Heart right ventricle (tissue), 16 donors: ENCODE measurements around the gene HAPLN3. TPM values are rescaled to one million over a fixed set of nuclear protein-coding genes. Genes with fewer than 3 reads are reported as not detected.

Source experiments
- ATAC-seq, 8 donors: fragments of 200-7000 bp; cut with Tn5 transposase; one replicate each; pipeline ENCODE4 v1.9.1; 2020; ENCODE audit warnings: mild to moderate bottlenecking in 8 of 8, moderate library complexity in 8 of 8, moderate number of reproducible peaks in 1 of 8
- DNase-seq, 2 donors: peaks; one replicate each; pipeline ENCODE4 v3.0.0-alpha.2; 2020
- H3K27ac ChIP-seq, 10 donors: fragments of 200-600 bp; sonication (generic) in 2 of 10; one replicate each; pipeline versions ENCODE4 v1.5.0 to v1.8.0; 2020 to 2022; ENCODE audit warnings: mild to moderate bottlenecking in 3 of 10
- H3K27me3 ChIP-seq, 7 donors: fragments of 200-600 bp; one replicate each; pipeline ENCODE4 v1.8.0; 2021 to 2022; ENCODE audit warnings: mild to moderate bottlenecking in 2 of 7
- H3K36me3 ChIP-seq, 9 donors: fragments of 200-600 bp; sonication (generic) in 1 of 9; one replicate each; pipeline versions ENCODE4 v1.5.0 to v1.8.0; 2020 to 2022; ENCODE audit warnings: mild to moderate bottlenecking in 2 of 9
- H3K4me1 ChIP-seq, 9 donors: fragments of 200-600 bp; sonication (generic) in 1 of 9; one replicate each; pipeline versions ENCODE4 v1.5.0 to v1.8.0; 2020 to 2022; ENCODE audit warnings: mild to moderate bottlenecking in 4 of 9
- H3K4me3 ChIP-seq, 10 donors: fragments of 200-600 bp; sonication (generic) in 2 of 10; one replicate each; pipeline versions ENCODE4 v1.5.0 to v1.8.0; 2020 to 2022; ENCODE audit warnings: mild to moderate bottlenecking in 7 of 10, moderate library complexity in 2 of 10
- H3K9me3 ChIP-seq, 11 donors: fragments of 200-600 bp in 10 of 11; sonication (generic) in 2 of 11; one replicate each; pipeline versions ENCODE4 v1.5.0 to v1.8.0; 2013 to 2022; ENCODE audit warnings: mild to moderate bottlenecking in 2 of 11, control low read depth in 1 of 11, moderate library complexity in 1 of 11
- CTCF ChIP-seq, 9 donors: fragments of 200-600 bp; sonication (generic) in 2 of 9; IDR thresholded peaks; one replicate each; pipeline versions ENCODE4 v1.5.0 to v1.8.0; 2021 to 2022; ENCODE audit warnings: antibody characterized with exemption in 9 of 9, mild to moderate bottlenecking in 5 of 9, moderate library complexity in 1 of 9
- WGBS, 2 donors: extraction: QIAGEN DNeasy Blood & Tissue Kit; methylation state at CpG; one replicate each; pipeline ENCODE4 v1.1.7; 2013; ENCODE audit warnings: inconsistent platforms in 1 of 2; 5-methylcytosine and 5-hydroxymethylcytosine counted together
- intact Hi-C, 10 donors: fragments of 100-400 bp; cut with DNase I; formaldehyde crosslinking; loops; one replicate each; pipeline versions ENCODE4 v1.11.1 to v1.14.2; 2022
- polyA plus RNA-seq, 2 donors: library from polyadenylated mRNA; stranded (reverse); fragments of 200-250 nt; gene quantifications; one replicate each; pipeline ENCODE4 v1.2.3, GENCODE V29; 2013
- total RNA-seq, 10 donors: library from RNA; stranded (reverse); fragmentation: NEBNext Ultra II Directional in 3 of 10; extraction: Animal tissue kit (Norgen Biotek cat#: 25700) in 3 of 10; gene quantifications; one replicate each; pipeline versions ENCODE4 v1.2.1 to v1.2.4, GENCODE V29; 2021 to 2023
- donor health status: Arrhythmogenic right ventricular cardiomyopathy.
- donor health status: ischemic (EF 13 %, LVEDD 7.1; RV severe dilation, severe dysfunction).
- donor health status: healthy with polysubstance abuse.
- donor health status: DM: no; HTN: yes; CAD: no.
- donor health status: DM: no; HTN: no; CAD: no.
- donor health status: ischemic (EF 25% LVEDD 6.9; RV normal size, moderate dysfunction).
- donor health status: ischemic (EF 25% LVEDD 5.7; RV mildly dilated, moderate dysfunction).
- donor health status: healthy.
- donor health status: DM: yes; HTN: yes; CAD: no.
- donor health status: Ischemic cardiomyopathy.
- donor health status: ischemic (EF 35%, LVEDD 5.7; RV mildly dilated, moderate dysfunction).
- donor health status: nonischemic (EF 11% LVEDD 7.7; RV severe dilation, severe dysfunction).
- donor health status: DM: yes; HTN: yes; CAD: no.
- donor health status: PGD.
- donor health status: ischemic (EF 29% LVEDD 5.4; RV normal size, mild dysfunction).
- donor health status: nonischemic (EF 23%, LVEDD 6.1; RV moderate dilation, normal function).

HAPLN3 gene
- total and polyA plus RNA-seq, 12 donors: 1.2 to 25.8 (median 3.8) TPM

GRCh38 chr15:88913017-88913849 is 17.9 kb upstream of the HAPLN3 start, which contains the start of gene MFGE8:
TSS of gene MFGE8 (minus strand) at chr15:88913379. CDS start at chr15:88913319, 60 bp downstream.
- H3K4me3 ChIP-seq: peak within 1 kb of the TSS; percentile 63 to 97 (median 77)
- no peaks in the 10 kb centered on the region for H3K27me3 ChIP-seq
- peak; percentile 74 to 86 (median 80) for ATAC-seq
- H3K27ac ChIP-seq: peak within 1 kb of the TSS; percentile 88 to 99 (median 93)
- intact Hi-C loops: loop anchor here in 2 of 10 donors (5.0 kb wide), 2 partner anchors 69 to 104 kb away; no protein-coding TSS in a partner anchor
- 0 to 1% methylated on average over 59 to 67 of the region's 67 CpGs for WGBS, 2 donors
- peak in 3 of 9 donors; percentile 30 to 41 (median 34) for TF ChIP-seq CTCF (IDR thresholded peaks at IDR 0.05)
- peaks cover 0 to 21% (median 0%) of the 10 kb centered on the region in 9 donors for H3K36me3 ChIP-seq
- H3K4me1 ChIP-seq: peaks cover 13 to 61% (median 48%) of the 10 kb centered on the region in 9 donors
- peak; percentile 84 to 86 for DNase-seq
- no peaks in the 10 kb centered on the region for H3K9me3 ChIP-seq

- ATAC-seq (peak; percentile 29 to 71 (median 50)), DNase-seq (peak in 1 of 2 donors; percentile 60)
- Histone ChIP-seq H3K27ac (peak overlapping the region; percentile 88 to 99 (median 93)), H3K36me3 (peaks cover 0 to 27% (median 3%) of the 10 kb centered on the region in 9 donors), H3K9me3 (no peaks in the 10 kb centered on the region), H3K27me3 (no peaks in the 10 kb centered on the region), H3K4me3 (peak overlapping the region; percentile 63 to 97 (median 77)), H3K4me1 (peaks cover 20 to 56% (median 53%) of the 10 kb centered on the region in 9 donors)
- intact Hi-C loops: loop anchor here in 2 of 10 donors (5.0 kb wide), 2 partner anchors 70 to 105 kb away; no protein-coding TSS in a partner anchor
- no peak for TF ChIP-seq CTCF (IDR thresholded peaks at IDR 0.05)
- 3% methylated on average over 20 of the region's 20 CpGs for WGBS, 2 donors
Observed at GRCh38 chr15:88912500-88912921, 17.2 kb upstream of the HAPLN3 start.

- intact Hi-C loops: loop anchor here in 2 of 10 donors (5.0 kb wide), 2 partner anchors 71 to 106 kb away; no protein-coding TSS in a partner anchor
- Histone ChIP-seq H3K4me3 (peak overlapping the region; percentile 63 to 97 (median 77)), H3K36me3 (peaks cover 0 to 35% (median 7%) of the 10 kb centered on the region in 9 donors), H3K4me1 (peaks cover 20 to 64% (median 59%) of the 10 kb centered on the region in 9 donors), H3K9me3 (no peaks in the 10 kb centered on the region), H3K27me3 (no peaks in the 10 kb centered on the region), H3K27ac (peak overlapping the region; percentile 88 to 99 (median 93))
- ATAC-seq (peak; percentile 20 to 75 (median 61)), DNase-seq (peak; percentile 52 to 69)
- no peak for TF ChIP-seq CTCF (IDR thresholded peaks at IDR 0.05)
- 39 to 50% methylated on average over 5 of the region's 5 CpGs for WGBS, 2 donors
Observed at GRCh38 chr15:88911766-88912118, 16.4 kb upstream of the HAPLN3 start.
